Glutamatergic neuron (in vitro differentiated cells): Measurements from ENCODE around the gene TMEM254. TPM values are rescaled to one million over a fixed set of nuclear protein-coding genes. Genes with fewer than 3 reads are reported as not detected.
"Not testable (repeated sequence)": the region's sequence is repeated elsewhere in the genome, so short reads cannot be mapped to it uniquely, and the experiment has no call there.

Experiments
- DNase-seq: peaks from one replicate; pipeline ENCODE4 v3.0.0; 2022
- H3K27ac Mint-ChIP-seq: one replicate; pipeline ENCODE4 v1.8.0; 2020; ENCODE audit warnings: mild to moderate bottlenecking, mixed read lengths, inconsistent platforms; ENCODE audit not compliant: unreplicated experiment
- H3K27me3 Mint-ChIP-seq: one replicate; pipeline ENCODE4 v1.8.0; 2020; ENCODE audit warnings: mild to moderate bottlenecking, moderate library complexity, mixed read lengths, inconsistent platforms; ENCODE audit not compliant: unreplicated experiment
- H3K36me3 Mint-ChIP-seq: one replicate; pipeline ENCODE4 v1.8.0; 2020; ENCODE audit warnings: mild to moderate bottlenecking, mixed read lengths, inconsistent platforms; ENCODE audit not compliant: unreplicated experiment
- H3K4me1 Mint-ChIP-seq: one replicate; pipeline ENCODE4 v1.8.0; 2020; ENCODE audit warnings: mild to moderate bottlenecking, low read depth, mixed read lengths, inconsistent platforms; ENCODE audit not compliant: unreplicated experiment
- H3K4me3 Mint-ChIP-seq: one replicate; pipeline ENCODE4 v1.8.0; 2020; ENCODE audit warnings: mild to moderate bottlenecking, mixed read lengths, inconsistent platforms; ENCODE audit not compliant: unreplicated experiment
- H3K9me3 Mint-ChIP-seq: one replicate; pipeline ENCODE4 v1.8.0; 2020; ENCODE audit warnings: mild to moderate bottlenecking, moderate library complexity, mixed read lengths, inconsistent platforms; ENCODE audit not compliant: unreplicated experiment
- total RNA-seq: library from RNA; stranded (reverse); fragmentation: NEBNext Ultra II Directional; extraction: Animal tissue kit (Norgen Biotek cat#: 25700); gene quantifications from one replicate; pipeline ENCODE4 v1.2.1, GENCODE V29; 2021; ENCODE audit not compliant: unreplicated experiment
- TF ChIP-seq, protein P1 (sequence below): fragments of 200-600 bp; sonication (generic); IDR thresholded peaks from one replicate; pipeline ENCODE4 v1.5.0; 2021; ENCODE audit not compliant: partially characterized antibody, unreplicated experiment

TMEM254 gene
- total RNA-seq, 1 donor from 2014 or later: 13.5 TPM

DNA sequence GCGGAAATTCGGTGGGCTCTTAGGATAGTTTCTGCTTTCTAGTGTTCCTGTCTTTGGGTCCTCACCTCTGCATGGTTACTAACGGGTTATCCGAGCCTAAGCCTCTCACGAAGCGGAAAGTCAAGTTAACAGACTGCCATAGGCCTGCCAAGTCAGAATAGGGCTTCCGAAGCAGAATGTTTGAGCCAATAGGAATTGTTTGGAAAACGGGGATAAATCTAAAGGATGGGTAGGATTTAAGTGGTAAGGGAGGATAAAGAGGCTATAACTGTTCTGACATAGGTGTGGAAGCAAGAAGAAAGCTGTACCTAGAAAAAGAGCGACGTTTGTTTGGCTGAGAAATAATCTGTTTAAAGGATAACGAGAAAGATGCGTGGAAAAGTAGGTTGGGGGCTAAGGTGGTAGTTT lies 851 bp downstream of the TMEM254 start:
- Mint-ChIP-seq H3K9me3 (no peaks in the 10 kb centered on the region), H3K4me1 (peaks cover 8% of the 10 kb centered on the region), H3K27me3 (peaks cover 3% of the 10 kb centered on the region), H3K36me3 (no peaks in the 10 kb centered on the region), H3K4me3 (peak overlapping the region; percentile 99), H3K27ac (peak overlapping the region; percentile 57)
- DNase-seq: no peak
- TF ChIP-seq, protein P1, sequence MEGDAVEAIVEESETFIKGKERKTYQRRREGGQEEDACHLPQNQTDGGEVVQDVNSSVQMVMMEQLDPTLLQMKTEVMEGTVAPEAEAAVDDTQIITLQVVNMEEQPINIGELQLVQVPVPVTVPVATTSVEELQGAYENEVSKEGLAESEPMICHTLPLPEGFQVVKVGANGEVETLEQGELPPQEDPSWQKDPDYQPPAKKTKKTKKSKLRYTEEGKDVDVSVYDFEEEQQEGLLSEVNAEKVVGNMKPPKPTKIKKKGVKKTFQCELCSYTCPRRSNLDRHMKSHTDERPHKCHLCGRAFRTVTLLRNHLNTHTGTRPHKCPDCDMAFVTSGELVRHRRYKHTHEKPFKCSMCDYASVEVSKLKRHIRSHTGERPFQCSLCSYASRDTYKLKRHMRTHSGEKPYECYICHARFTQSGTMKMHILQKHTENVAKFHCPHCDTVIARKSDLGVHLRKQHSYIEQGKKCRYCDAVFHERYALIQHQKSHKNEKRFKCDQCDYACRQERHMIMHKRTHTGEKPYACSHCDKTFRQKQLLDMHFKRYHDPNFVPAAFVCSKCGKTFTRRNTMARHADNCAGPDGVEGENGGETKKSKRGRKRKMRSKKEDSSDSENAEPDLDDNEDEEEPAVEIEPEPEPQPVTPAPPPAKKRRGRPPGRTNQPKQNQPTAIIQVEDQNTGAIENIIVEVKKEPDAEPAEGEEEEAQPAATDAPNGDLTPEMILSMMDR: no peak

GRCh38 chr10:80081026-80081425 lies 2.6 kb downstream of the TMEM254 start:
- H3K4me3 Mint-ChIP-seq: no peak overlapping the region
- H3K27me3 Mint-ChIP-seq: peaks cover 3% of the 10 kb centered on the region
- H3K4me1 Mint-ChIP-seq: peaks cover 8% of the 10 kb centered on the region
- H3K9me3 Mint-ChIP-seq: no peaks in the 10 kb centered on the region
- TF ChIP-seq, protein P1: no peak
- no peak overlapping the region for H3K27ac Mint-ChIP-seq
- DNase-seq: no peak
- no peaks in the 10 kb centered on the region for H3K36me3 Mint-ChIP-seq

DNA sequence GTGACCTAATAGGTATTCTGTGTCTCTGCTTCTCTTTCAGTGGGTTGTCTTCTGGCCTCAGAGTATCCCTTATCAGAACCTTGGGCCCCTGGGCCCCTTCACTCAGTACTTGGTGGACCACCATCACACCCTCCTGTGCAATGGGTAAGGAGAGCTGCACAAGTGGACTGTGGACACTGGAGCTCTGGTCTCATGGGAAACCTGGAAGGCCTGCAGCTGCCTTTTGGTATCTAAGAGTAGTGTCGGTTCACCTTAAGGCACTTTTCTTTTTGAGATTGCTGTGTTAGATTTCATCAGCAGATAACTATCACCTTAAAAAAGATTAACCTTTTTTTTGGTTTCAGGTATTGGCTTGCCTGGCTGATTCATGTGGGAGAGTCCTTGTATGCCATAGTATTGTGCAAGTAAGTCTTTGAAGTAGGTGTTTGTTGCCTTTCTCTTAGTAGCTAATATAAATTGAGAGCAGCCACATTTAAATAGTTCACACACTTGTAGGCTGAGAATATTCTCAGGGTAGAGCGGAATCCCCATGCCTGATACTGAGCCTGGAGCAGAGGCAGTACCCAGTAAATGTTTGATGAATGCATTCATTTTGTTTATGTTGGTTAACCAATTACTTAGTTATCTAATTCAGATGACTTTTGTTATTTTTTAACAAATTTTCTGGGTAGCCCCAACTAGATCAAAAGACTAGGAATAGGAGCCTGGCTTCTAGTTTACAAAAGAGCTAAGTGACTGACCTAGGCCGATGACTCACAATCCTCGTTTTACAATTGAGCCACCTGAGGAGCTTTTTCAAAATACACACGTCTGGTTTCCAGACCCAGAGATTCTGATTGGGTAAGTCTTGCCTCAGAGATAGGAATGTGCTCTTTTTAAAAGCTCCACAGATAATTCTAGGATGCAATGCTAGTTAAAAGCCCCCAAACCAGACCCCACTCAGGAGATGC lies 3.6 kb downstream of the TMEM254 start:
- no peak overlapping the region for H3K27ac Mint-ChIP-seq
- no peak overlapping the region for H3K4me3 Mint-ChIP-seq
- peaks cover 8% of the 10 kb centered on the region for H3K4me1 Mint-ChIP-seq
- DNase-seq: no peak
- TF ChIP-seq, protein P1: no peak
- no peaks in the 10 kb centered on the region for H3K9me3 Mint-ChIP-seq
- peaks cover 3% of the 10 kb centered on the region for H3K27me3 Mint-ChIP-seq
- no peaks in the 10 kb centered on the region for H3K36me3 Mint-ChIP-seq

- TF ChIP-seq, protein P1: no peak
- H3K4me1 Mint-ChIP-seq: no peaks in the 10 kb centered on the region
- DNase-seq: no peak
- no peak overlapping the region for H3K4me3 Mint-ChIP-seq
- no peaks in the 10 kb centered on the region for H3K36me3 Mint-ChIP-seq
- H3K27ac Mint-ChIP-seq: no peak overlapping the region
- H3K27me3 Mint-ChIP-seq: no peaks in the 10 kb centered on the region
- peaks cover 3% of the 10 kb centered on the region for H3K9me3 Mint-ChIP-seq
Observed at GRCh38 chr10:80090121-80090520, 11.7 kb downstream of the TMEM254 start.

GRCh38 chr10:80094231-80094630 lies 15.8 kb downstream of the TMEM254 start:
- DNase-seq: no peak
- peaks cover 2% of the 10 kb centered on the region for H3K9me3 Mint-ChIP-seq
- H3K36me3 Mint-ChIP-seq: no peaks in the 10 kb centered on the region
- no peak overlapping the region for H3K4me3 Mint-ChIP-seq
- H3K27me3 Mint-ChIP-seq: no peaks in the 10 kb centered on the region
- H3K4me1 Mint-ChIP-seq: no peaks in the 10 kb centered on the region
- H3K27ac Mint-ChIP-seq: no peak overlapping the region
- TF ChIP-seq, protein P1: no peak

DNA sequence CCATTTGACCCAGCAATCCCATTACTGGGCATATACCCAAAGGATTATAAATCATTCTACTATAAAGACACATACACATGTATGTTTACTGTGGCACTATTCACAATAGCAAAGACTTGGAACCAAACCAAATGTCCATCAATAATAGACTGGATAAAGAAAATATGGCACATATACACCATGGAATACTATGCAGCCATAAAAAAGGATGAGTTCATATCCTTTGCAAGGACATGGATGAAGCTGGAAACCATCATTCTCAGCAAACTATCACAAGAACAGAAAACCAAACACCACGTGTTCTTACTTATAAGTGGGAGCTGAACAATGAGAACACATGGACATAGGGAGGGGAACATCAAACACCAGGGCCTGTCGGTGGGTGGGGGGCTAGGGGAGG lies 19.8 kb downstream of the TMEM254 start:
- H3K9me3 Mint-ChIP-seq, H3K4me3 Mint-ChIP-seq, H3K27me3 Mint-ChIP-seq, H3K4me1 Mint-ChIP-seq, H3K27ac Mint-ChIP-seq, H3K36me3 Mint-ChIP-seq, DNase-seq: not testable (repeated sequence)

DNA sequence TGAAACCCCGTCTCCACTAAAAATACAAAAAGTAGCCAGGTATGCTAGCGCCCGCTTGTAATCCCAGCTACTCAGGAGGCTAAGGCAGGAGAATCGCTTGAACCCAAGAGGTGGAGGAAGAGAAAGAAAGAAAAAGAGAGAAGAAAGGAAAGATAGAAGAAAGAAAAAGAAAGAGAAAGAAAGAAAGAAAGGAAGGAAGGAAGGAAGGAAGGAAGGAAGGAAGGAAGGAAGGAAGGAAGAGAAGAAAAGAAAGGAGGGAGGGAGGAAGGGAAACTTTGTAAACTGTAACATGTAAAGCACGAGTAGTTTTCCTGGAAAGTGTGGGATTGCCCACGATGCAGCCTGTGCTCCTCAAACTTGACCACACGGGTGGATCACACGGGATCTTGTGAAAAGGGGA lies 20.8 kb downstream of the TMEM254 start:
- H3K36me3 Mint-ChIP-seq, DNase-seq, H3K27ac Mint-ChIP-seq, H3K4me1 Mint-ChIP-seq, H3K4me3 Mint-ChIP-seq, H3K27me3 Mint-ChIP-seq, H3K9me3 Mint-ChIP-seq: not testable (repeated sequence)
